ENCODE data around the gene C1QTNF12.

Gene C1QTNF12

GRCh38 chr1:1210726-1211540 lies 35.6 kb downstream of the C1QTNF12 start:
- DNase-seq: peak; percentile 51

- peak; percentile 73 for DNase-seq
Observed at GRCh38 chr1:1208713-1209433, 37.6 kb downstream of the C1QTNF12 start.

- no peak for DNase-seq
Observed at GRCh38 chr1:1207571-1207892, 39.0 kb downstream of the C1QTNF12 start.

- DNase-seq: peak; percentile 65
Observed at GRCh38 chr1:1206966-1207531, 39.5 kb downstream of the C1QTNF12 start.

GRCh38 chr1:1206376-1206965 lies 40.1 kb downstream of the C1QTNF12 start, which contains the start of gene TNFRSF18:
Gene TNFRSF18, minus strand, starts transcription at chr1:1206592. Its CDS starts 21 bp downstream, at chr1:1206571.
- DNase-seq: peak; percentile 78

GRCh38 chr1:1205769-1206375 lies 40.6 kb downstream of the C1QTNF12 start:
- DNase-seq: no peak

- peak; percentile 60 for DNase-seq
Observed at GRCh38 chr1:1204998-1205768, 41.3 kb downstream of the C1QTNF12 start.

GRCh38 chr1:1204425-1204920 lies 42.0 kb downstream of the C1QTNF12 start:
- no peak for DNase-seq

GRCh38 chr1:1203561-1204424 lies 42.7 kb downstream of the C1QTNF12 start:
- DNase-seq: no peak

GRCh38 chr1:1202831-1203560 lies 43.5 kb downstream of the C1QTNF12 start:
- no peak for DNase-seq

GRCh38 chr1:1200876-1201810 lies 45.4 kb downstream of the C1QTNF12 start:
- DNase-seq: peak; percentile 94

- DNase-seq: no peak
Observed at GRCh38 chr1:1199961-1200875, 46.3 kb downstream of the C1QTNF12 start.

GRCh38 chr1:1199141-1199960 lies 47.2 kb downstream of the C1QTNF12 start:
- DNase-seq: peak; percentile 55

- DNase-seq: peak; percentile 55
Observed at GRCh38 chr1:1198423-1199140, 47.9 kb downstream of the C1QTNF12 start.

- DNase-seq: peak; percentile 48
Observed at GRCh38 chr1:1197551-1198422, 48.7 kb downstream of the C1QTNF12 start.
